HUES64 (cell line): ENCODE measurements around the gene CFAP46.

ENCODE experiments used
- H3K27ac ChIP-seq: 2 replicates; pipeline ENCODE4 v1.7.0; 2013; ENCODE audit warnings: low read depth, low read length, inconsistent platforms
- H3K27me3 ChIP-seq: 2 replicates; pipeline ENCODE4 v1.6.1; 2013; ENCODE audit warnings: mild to moderate bottlenecking, low read length; ENCODE audit not compliant: insufficient read depth
- H3K36me3 ChIP-seq: 2 replicates; pipeline ENCODE4 v1.6.1; 2013; ENCODE audit warnings: mild to moderate bottlenecking, low read length; ENCODE audit not compliant: insufficient read depth
- H3K4me1 ChIP-seq: 2 replicates; pipeline ENCODE4 v1.6.1; 2013; ENCODE audit warnings: mild to moderate bottlenecking, low read length, moderate library complexity; ENCODE audit not compliant: insufficient read depth
- H3K4me3 ChIP-seq: 2 replicates; pipeline ENCODE4 v1.5.1; 2013; ENCODE audit warnings: mild to moderate bottlenecking, low read length, moderate library complexity
- H3K9ac ChIP-seq: 2 replicates; pipeline ENCODE4 v1.6.1; 2013; ENCODE audit warnings: mild to moderate bottlenecking, low read depth, low read length
- H3K9me3 ChIP-seq: 2 replicates; pipeline ENCODE4 v1.6.1; 2013; ENCODE audit warnings: low read depth, low read length; ENCODE audit not compliant: insufficient read depth
- WGBS: fragments of 150-250, 120-280 bp; methylation state at CpG from one replicate; pipeline ENCODE4 v1.1.7; 2013; ENCODE audit warnings: missing lambda C conversion rate; 5-methylcytosine and 5-hydroxymethylcytosine counted together

The CFAP46 gene

DNA sequence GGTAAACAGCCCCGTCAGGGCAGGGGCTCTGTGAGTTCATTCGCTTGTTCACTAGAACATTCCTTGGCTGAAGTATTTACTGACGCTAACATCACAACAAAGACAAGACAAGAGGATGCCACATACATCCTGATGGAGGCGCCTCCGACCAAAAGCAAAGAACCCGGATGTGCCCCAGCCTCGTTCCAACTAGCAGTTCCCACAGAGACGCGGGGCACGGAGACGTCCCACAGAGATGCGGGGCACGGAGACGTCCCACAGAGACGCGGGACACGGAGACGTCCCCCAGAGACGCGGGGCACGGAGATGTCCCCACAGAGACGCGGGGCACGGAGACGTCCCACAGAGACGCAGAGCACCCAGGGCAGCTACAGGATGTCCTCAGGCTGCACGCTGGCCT lies 35.4 kb upstream of the CFAP46 start:
- no peaks in the 10 kb centered on the region for H3K27me3 ChIP-seq
- 89% methylated on average over 27 of the region's 27 CpGs for WGBS
- no peak overlapping the region for H3K4me3 ChIP-seq
- no peaks in the 10 kb centered on the region for H3K36me3 ChIP-seq
- no peak overlapping the region for H3K27ac ChIP-seq
- no peaks in the 10 kb centered on the region for H3K4me1 ChIP-seq
- H3K9ac ChIP-seq = no peak overlapping the region
- H3K9me3 ChIP-seq = no peaks in the 10 kb centered on the region

- no peaks in the 10 kb centered on the region for H3K9me3 ChIP-seq
- no peaks in the 10 kb centered on the region for H3K36me3 ChIP-seq
- H3K27ac ChIP-seq = no peak overlapping the region
- WGBS = 96% methylated on average over 25 of the region's 25 CpGs
- H3K9ac ChIP-seq = no peak overlapping the region
- H3K4me3 ChIP-seq = no peak overlapping the region
- H3K4me1 ChIP-seq = no peaks in the 10 kb centered on the region
- no peaks in the 10 kb centered on the region for H3K27me3 ChIP-seq
These were observed 34.7 kb upstream of the CFAP46 start for GRCh38 chr10:132977076-132977475.

- Histone ChIP-seq H3K4me1 (peaks cover 7% of the 10 kb centered on the region; the same call in 1 of the 2 replicates), H3K36me3 (no peaks in the 10 kb centered on the region), H3K27ac (no peak overlapping the region), H3K9ac (no peak overlapping the region; the same call in 1 of the 2 replicates), H3K27me3 (no peaks in the 10 kb centered on the region), H3K4me3 (no peak overlapping the region), H3K9me3 (no peaks in the 10 kb centered on the region)
- WGBS = 91% methylated on average over 30 of the region's 30 CpGs
These were observed 33.7 kb upstream of the CFAP46 start for GRCh38 chr10:132975831-132976682.

DNA sequence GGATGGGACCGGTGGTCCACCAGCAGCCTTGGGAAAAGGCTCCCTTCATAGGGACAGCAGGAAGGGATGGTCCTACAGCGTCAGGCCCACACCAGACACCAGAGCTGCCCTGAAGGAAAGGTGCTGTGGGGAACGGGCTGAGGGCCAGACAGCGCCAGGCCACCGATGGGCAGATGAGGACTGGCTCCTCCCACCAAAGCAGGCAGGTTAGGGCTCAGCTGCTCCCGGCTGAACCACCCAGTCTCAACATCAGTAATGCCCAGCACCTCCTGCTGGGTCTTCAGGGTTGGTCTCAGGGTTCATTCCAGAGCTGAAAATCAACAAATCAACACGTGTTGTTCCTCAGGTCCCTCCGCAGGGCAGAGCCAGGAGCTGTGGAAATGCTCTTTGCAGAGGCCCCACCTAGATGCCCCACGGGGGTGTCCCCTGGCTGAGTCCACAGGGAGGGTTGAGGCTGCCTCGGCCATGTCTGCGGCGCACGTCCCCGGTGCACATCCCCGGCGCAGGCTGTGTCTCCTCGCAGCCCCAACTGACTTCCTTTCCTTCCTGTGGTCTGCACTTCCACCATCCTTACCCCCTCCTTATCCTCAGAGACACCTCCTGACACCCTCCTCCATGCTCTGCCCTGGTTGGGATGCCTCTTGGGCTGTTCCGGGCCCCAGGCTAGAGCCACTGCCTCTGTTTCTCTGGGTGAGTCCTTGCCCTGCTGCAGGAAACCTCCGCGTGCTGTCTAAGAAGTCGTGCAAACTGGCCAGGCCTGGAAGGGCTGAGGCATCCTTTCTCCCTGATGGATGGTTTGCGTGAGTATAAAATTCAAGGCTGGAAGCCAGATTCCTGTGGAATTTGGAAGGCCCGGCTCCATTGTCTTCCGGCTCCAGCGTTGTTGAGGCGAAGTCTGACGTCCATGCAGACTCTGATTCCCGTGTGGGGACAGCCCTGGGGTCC lies 32.8 kb upstream of the CFAP46 start:
- Histone ChIP-seq H3K36me3 (no peaks in the 10 kb centered on the region), H3K27ac (no peak overlapping the region), H3K9ac (no peak overlapping the region; the same call in 1 of the 2 replicates), H3K4me3 (no peak overlapping the region), H3K27me3 (no peaks in the 10 kb centered on the region), H3K4me1 (peaks cover 8% of the 10 kb centered on the region; the same call in 1 of the 2 replicates), H3K9me3 (no peaks in the 10 kb centered on the region)
- 90% methylated on average over 28 of the region's 28 CpGs for WGBS

DNA sequence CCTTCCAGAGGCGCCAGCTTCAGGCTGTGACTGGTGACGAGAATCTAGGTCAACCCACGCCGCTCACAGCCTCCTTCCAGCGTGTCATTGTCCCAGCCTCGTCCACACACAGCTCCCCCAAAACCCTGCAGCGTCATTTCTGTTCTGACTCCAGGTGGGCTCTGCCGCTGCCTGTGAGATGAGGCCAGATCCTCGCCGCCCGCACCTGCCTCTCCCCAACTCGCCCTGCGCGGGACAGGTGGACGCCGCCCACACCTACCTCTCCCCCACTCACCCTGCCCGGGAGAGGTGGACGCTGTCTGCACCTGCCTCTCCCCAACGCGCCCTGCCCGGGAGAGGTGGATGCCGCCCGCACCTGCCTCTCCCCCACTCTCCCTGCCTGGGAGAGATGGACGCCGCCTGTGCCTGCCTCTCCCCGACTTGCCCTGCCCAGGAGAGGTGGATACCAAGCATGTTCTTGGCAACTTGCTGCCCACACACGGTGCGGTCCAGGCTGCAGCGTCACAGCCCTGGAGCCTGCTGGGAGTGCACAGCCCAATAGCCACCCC lies 32.0 kb upstream of the CFAP46 start:
- Histone ChIP-seq H3K4me1 (peaks cover 8% of the 10 kb centered on the region; the same call in 1 of the 2 replicates), H3K36me3 (no peaks in the 10 kb centered on the region), H3K9ac (no peak overlapping the region), H3K4me3 (no peak overlapping the region), H3K27ac (no peak overlapping the region), H3K9me3 (no peaks in the 10 kb centered on the region), H3K27me3 (no peaks in the 10 kb centered on the region)
- 94% methylated on average over 29 of the region's 29 CpGs for WGBS

GRCh38 chr10:132973903-132974241 lies 31.5 kb upstream of the CFAP46 start:
- no peaks in the 10 kb centered on the region for H3K27me3 ChIP-seq
- no peaks in the 10 kb centered on the region for H3K36me3 ChIP-seq
- H3K9ac ChIP-seq = no peak overlapping the region
- WGBS = 92% methylated on average over 8 of the region's 8 CpGs
- no peak overlapping the region for H3K4me3 ChIP-seq
- peaks cover 8% of the 10 kb centered on the region; the same call in 1 of the 2 replicates for H3K4me1 ChIP-seq
- H3K9me3 ChIP-seq = no peaks in the 10 kb centered on the region
- H3K27ac ChIP-seq = no peak overlapping the region

DNA sequence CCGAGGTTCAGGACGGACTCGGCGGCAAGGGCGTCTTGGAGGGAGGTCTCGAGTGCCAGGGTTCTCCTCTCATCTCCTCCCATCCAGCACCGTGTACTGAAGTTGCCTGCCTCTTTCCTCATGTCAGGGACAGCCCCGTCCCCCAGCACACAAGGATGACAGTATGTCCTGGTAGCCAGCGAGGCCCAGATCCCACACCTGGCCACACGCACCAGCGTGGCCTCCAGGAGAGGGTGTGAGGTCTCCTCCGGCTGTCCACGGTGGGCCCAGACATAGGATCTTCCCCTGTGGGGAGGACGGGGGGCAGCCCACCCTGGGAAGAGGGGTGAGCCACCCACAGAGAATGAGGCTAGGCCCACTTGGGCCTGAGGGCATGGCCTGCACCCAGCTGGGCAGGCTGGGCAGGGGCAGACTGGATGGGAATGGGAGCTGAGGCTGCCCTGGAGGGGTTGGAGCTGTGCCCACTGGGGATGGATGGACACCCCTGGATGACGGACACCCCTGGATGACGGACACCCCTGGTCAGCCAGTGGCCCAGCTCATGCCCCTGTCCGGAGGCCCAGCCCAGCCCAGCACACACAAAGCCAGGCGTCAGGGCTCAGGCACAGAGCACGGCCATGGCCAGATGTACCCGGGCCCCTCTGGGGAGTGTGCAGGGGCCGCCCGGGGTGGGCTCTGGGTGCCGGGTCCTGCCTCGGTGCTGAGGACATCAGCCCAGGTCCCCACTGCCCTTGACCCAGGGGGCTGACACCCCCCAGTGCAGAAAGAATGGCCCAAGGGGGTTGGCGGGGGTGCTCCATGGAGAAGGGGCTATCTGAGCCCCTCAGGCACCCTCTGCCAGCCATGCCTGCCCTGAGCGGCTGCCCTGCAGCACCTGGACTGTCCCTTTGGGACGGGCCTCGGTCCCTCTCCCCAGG lies 30.9 kb upstream of the CFAP46 start:
- Histone ChIP-seq H3K9me3 (no peaks in the 10 kb centered on the region), H3K9ac (no peak overlapping the region)

GRCh38 chr10:132972149-132972985 lies 30.0 kb upstream of the CFAP46 start:
- WGBS = 81% methylated on average over 26 of the region's 26 CpGs
- no peaks in the 10 kb centered on the region for H3K36me3 ChIP-seq
- no peak overlapping the region for H3K27ac ChIP-seq
- no peaks in the 10 kb centered on the region for H3K27me3 ChIP-seq
- H3K4me3 ChIP-seq = no peak overlapping the region
- H3K4me1 ChIP-seq = peaks cover 8% of the 10 kb centered on the region; the same call in 1 of the 2 replicates
- H3K9me3 ChIP-seq = no peaks in the 10 kb centered on the region
- H3K9ac ChIP-seq = no peak overlapping the region

More for the DNA sequence above, 30.9 kb upstream of the CFAP46 start:
- Histone ChIP-seq H3K36me3 (no peaks in the 10 kb centered on the region), H3K4me1 (peaks cover 8% of the 10 kb centered on the region; the same call in 1 of the 2 replicates), H3K27ac (no peak overlapping the region), H3K27me3 (no peaks in the 10 kb centered on the region), H3K4me3 (no peak overlapping the region)
- WGBS = 94% methylated on average over 28 of the region's 28 CpGs

GRCh38 chr10:132971448-132972148 lies 29.2 kb upstream of the CFAP46 start:
- Histone ChIP-seq H3K4me3 (peak overlapping the region; percentile 8; the same call in 1 of the 2 replicates), H3K9me3 (no peaks in the 10 kb centered on the region), H3K9ac (no peak overlapping the region), H3K36me3 (no peaks in the 10 kb centered on the region), H3K27ac (no peak overlapping the region), H3K27me3 (no peaks in the 10 kb centered on the region), H3K4me1 (peaks cover 8% of the 10 kb centered on the region; the same call in 1 of the 2 replicates)
- WGBS = 79% methylated on average over 24 of the region's 24 CpGs
